Smooth muscle cell of the coronary artery (primary cell): Measurements from ENCODE around the gene SPATA16. TPM values are rescaled to one million over a fixed set of nuclear protein-coding genes. Genes with fewer than 3 reads are reported as not detected.

Experiments used
- total RNA-seq: library from RNA; depleted of rRNA; stranded (reverse); fragments of >200 nt; gene quantifications from 2 replicates; pipeline ENCODE4 v1.2.3, GENCODE V29; 2014; ENCODE audit warnings: low replicate concordance

The SPATA16 gene
- 0.08 TPM in 1 of 2 replicates, not detected in the other for total RNA-seq

GRCh38 chr3:173140986-173141385 is at the start of gene SPATA16:
Gene SPATA16, minus strand, starts transcription at chr3:173141235. Its CDS starts 23,504 bp downstream, at chr3:173117731.

